HCT116 (cell line): ENCODE data around the gene PTHLH. TPM values are rescaled to one million over a fixed set of nuclear protein-coding genes. Genes with fewer than 3 reads are reported as not detected.

Source experiments
- ATAC-seq: fragments of 200-7000 bp; cut with Tn5 transposase; 2 replicates; pipeline ENCODE4 v1.9.1; 2020; ENCODE audit warnings: mild to moderate bottlenecking, moderate library complexity
- BruUV-seq: library from RNA; stranded (reverse); fragments of 400-500 nt; replicated peaks from 2 replicates; lab custom pipeline; 2021; lab: Mats Ljungman, UMichigan
- CTCF ChIA-PET: fragments of 300-600 bp; sonication (Branson Sonifier 250); formaldehyde crosslinking; loops from one replicate; lab custom pipeline; 2021; ENCODE audit warnings: antibody characterized with exemption; lab: Charles Lee
- POLR2A ChIA-PET: fragments of 300-600, 350-600 bp; sonication (Branson Sonifier 250); formaldehyde crosslinking; loops from one replicate; lab custom pipeline; 2021; ENCODE audit warnings: antibody characterized with exemption; lab: Charles Lee
- RAD21 ChIA-PET, 2 experiments: fragments of 300-600 bp; sonication (Branson Sonifier 250); formaldehyde crosslinking; loops; one replicate each; lab custom pipeline; 2023; ENCODE audit warnings: low total read pairs in 2 of 2; ENCODE audit not compliant: uncharacterized antibody in 2 of 2, unreplicated experiment in 2 of 2, low non-redundant PET in 1 of 2; lab: Charles Lee
- DNase-seq: peaks from one replicate; pipeline ENCODE4 v3.0.0-alpha.2; 2010; ENCODE audit warnings: low read depth, low spot score
- H2AFZ ChIP-seq: fragments of 200-600 bp; shearing (Covaris generic), sonication (generic); 2 replicates; pipeline ENCODE4 v1.6.1; 2017; ENCODE audit warnings: low read depth, mixed run types, mixed read lengths, antibody characterized with exemption, low read length; ENCODE audit not compliant: poor library complexity, severe bottlenecking
- H3K27ac ChIP-seq: 2 replicates; pipeline ENCODE4 v1.5.1; 2012; ENCODE audit warnings: low read depth, low read length
- H3K27me3 ChIP-seq: fragments of 200-600 bp; sonication (generic); 2 replicates; pipeline ENCODE4 v1.6.1; 2016; ENCODE audit warnings: mixed run types, low read length, mixed read lengths; ENCODE audit not compliant: insufficient read depth
- H3K36me3 ChIP-seq, 2 experiments: fragments of 200-500 bp in 1 of 2; fragments of 200-600 bp in 1 of 2; sonication (Bioruptor generic) in 1 of 2; sonication (generic) in 1 of 2; 2 replicates each; pipeline versions ENCODE4 v1.5.1 to v1.6.1; 2014 to 2016; ENCODE audit warnings: low read length in 2 of 2, inconsistent platforms in 1 of 2, mixed read lengths in 1 of 2, mixed run types in 1 of 2; ENCODE audit not compliant: insufficient read depth in 2 of 2, control insufficient read depth in 1 of 2
- H3K4me1 ChIP-seq, 2 experiments: fragments of 200-600 bp in 1 of 2; sonication (generic) in 1 of 2; 2 replicates each; pipeline versions ENCODE4 v1.5.1 to v1.6.1; 2012 to 2017; ENCODE audit warnings: low read length in 2 of 2, inconsistent platforms in 1 of 2, mild to moderate bottlenecking in 1 of 2, mixed read lengths in 1 of 2, mixed run types in 1 of 2, moderate library complexity in 1 of 2; ENCODE audit not compliant: insufficient read depth in 2 of 2, control insufficient read depth in 1 of 2
- H3K4me2 ChIP-seq: fragments of 200-600 bp; sonication (generic); 2 replicates; pipeline ENCODE4 v1.6.1; 2017; ENCODE audit warnings: mixed run types, low read length, mixed read lengths
- H3K4me3 ChIP-seq, 2 experiments: fragments of 200-600 bp in 1 of 2; sonication (generic) in 1 of 2; replicated peaks in 1 of 2; 2 replicates each; pipeline ENCODE4 v1.5.1; 2011 to 2016; ENCODE audit warnings: low read length in 2 of 2, control low read depth in 1 of 2, low read depth in 1 of 2, mild to moderate bottlenecking in 1 of 2, mixed read lengths in 1 of 2, mixed run types in 1 of 2
- H3K79me2 ChIP-seq: fragments of 200-600 bp; sonication (generic); 2 replicates; pipeline ENCODE4 v1.6.1; 2017; ENCODE audit warnings: mild to moderate bottlenecking, mixed run types, low read length, moderate library complexity, mixed read lengths; ENCODE audit not compliant: insufficient read depth
- H3K9ac ChIP-seq: fragments of 200-600 bp; sonication (generic); 2 replicates; pipeline ENCODE4 v1.6.1; 2016; ENCODE audit warnings: low read length, mixed read lengths
- H3K9me2 ChIP-seq: fragments of 200-600 bp; sonication (generic), shearing (Covaris generic); 2 replicates; pipeline ENCODE4 v1.6.1; 2017; ENCODE audit warnings: mixed run types, mild to moderate bottlenecking, moderate library complexity; ENCODE audit not compliant: insufficient read depth
- H3K9me3 ChIP-seq, 2 experiments: fragments of 200-500 bp in 1 of 2; fragments of 200-600 bp in 1 of 2; sonication (Bioruptor generic) in 1 of 2; sonication (generic) in 1 of 2; 2 replicates each; pipeline ENCODE4 v1.6.1; 2014 to 2017; ENCODE audit warnings: low read length in 2 of 2, mixed read lengths in 2 of 2, inconsistent platforms in 1 of 2, low read depth in 1 of 2, mild to moderate bottlenecking in 1 of 2, mixed run types in 1 of 2, moderate library complexity in 1 of 2; ENCODE audit not compliant: control insufficient read depth in 1 of 2, insufficient read depth in 1 of 2
- H4K20me1 ChIP-seq: fragments of 200-600 bp; sonication (generic), shearing (Covaris generic); 2 replicates; pipeline ENCODE4 v1.6.1; 2017; ENCODE audit warnings: mixed run types, mild to moderate bottlenecking, moderate library complexity; ENCODE audit not compliant: insufficient read depth
- CBX3 ChIP-seq: IDR thresholded peaks from 2 replicates; pipeline ENCODE4 v1.6.1; 2012; ENCODE audit warnings: low read depth
- EZH2 ChIP-seq: fragments of 200-600 bp; sonication (generic); IDR thresholded peaks from 2 replicates; pipeline ENCODE4 v1.6.1; 2017; ENCODE audit warnings: antibody characterized with exemption, mixed run types
- EZH2phosphoT487 ChIP-seq: fragments of 200-600 bp; IDR thresholded peaks from 2 replicates; pipeline ENCODE4 v1.6.1; 2018; ENCODE audit warnings: antibody characterized with exemption, borderline replicate concordance
- POLR2AphosphoS5 ChIP-seq: IDR thresholded peaks from 2 replicates; pipeline ENCODE4 v1.6.1; 2011; ENCODE audit warnings: mild to moderate bottlenecking, low read depth, low read length, moderate library complexity
- RAD21 ChIP-seq: IDR thresholded peaks from 2 replicates; pipeline ENCODE4 v1.6.1; 2012; ENCODE audit warnings: low read depth, mild to moderate bottlenecking
- SIN3A ChIP-seq: IDR thresholded peaks from 2 replicates; pipeline ENCODE4 v1.6.1; 2012; ENCODE audit warnings: low read depth
- SP1 ChIP-seq: IDR thresholded peaks from 2 replicates; pipeline ENCODE4 v1.6.1; 2012; ENCODE audit warnings: low read depth
- YY1 ChIP-seq: IDR thresholded peaks from 2 replicates; pipeline ENCODE4 v1.6.1; 2011; ENCODE audit warnings: low read length, low read depth, moderate library complexity, mild to moderate bottlenecking; ENCODE audit not compliant: insufficient replicate concordance; ENCODE audit errors: extremely low read depth
- ZFX ChIP-seq: fragments of 450-650 bp; IDR thresholded peaks from 2 replicates; pipeline ENCODE4 v1.6.1; 2017
- intact Hi-C: fragments of 100-400 bp; cut with micrococcal nuclease; formaldehyde crosslinking; loops from 2 replicates; pipeline ENCODE4 v1.10.0; 2022
- total RNA-seq: library from RNA; stranded (reverse); gene quantifications from one replicate; pipeline ENCODE4 v1.2.1, GENCODE V29; 2021; ENCODE audit not compliant: unreplicated experiment
- TF ChIP-seq, protein P1 (sequence below): IDR thresholded peaks from 2 replicates; pipeline ENCODE4 v1.6.1; 2011; ENCODE audit warnings: mild to moderate bottlenecking, low read length, moderate library complexity; ENCODE audit not compliant: insufficient replicate concordance; ENCODE audit errors: extremely low read depth
- TF ChIP-seq, protein P2 (sequence below), 3 experiments: fragments of 200-600 bp in 1 of 3; sonication (generic) in 1 of 3; IDR thresholded peaks in 2 of 3; conservative IDR thresholded peaks in 1 of 3; 2 replicates each; pipeline ENCODE4 v1.5.1; 2012 to 2017; ENCODE audit warnings: low read depth in 2 of 3, low read length in 2 of 3, antibody characterized with exemption in 1 of 3, borderline replicate concordance in 1 of 3, control low read depth in 1 of 3, mild to moderate bottlenecking in 1 of 3, mixed read lengths in 1 of 3, mixed run types in 1 of 3, moderate library complexity in 1 of 3; ENCODE audit not compliant: insufficient read depth in 1 of 3
- TF ChIP-seq, protein P3 (sequence below): IDR thresholded peaks from 2 replicates; pipeline ENCODE4 v1.6.1; 2012; ENCODE audit warnings: low read depth

Gene PTHLH
- total RNA-seq, 1 experiment from 2014 or later = not detected

GRCh38 chr12:27931390-27931789 lies 41.1 kb downstream of the PTHLH start:
- CTCF ChIA-PET = no interaction called here
- no peaks in the 10 kb centered on the region for H3K79me2 ChIP-seq
- no peaks in the 10 kb centered on the region for H3K4me1 ChIP-seq
- H3K4me3 ChIP-seq = no peak overlapping the region
- H3K36me3 ChIP-seq = no peaks in the 10 kb centered on the region
- H2AFZ ChIP-seq = no peak overlapping the region
- no peaks in the 10 kb centered on the region for H3K9me3 ChIP-seq
- no peaks in the 10 kb centered on the region for H3K27me3 ChIP-seq
- RAD21 ChIA-PET = no interaction called here
- H3K27ac ChIP-seq = no peak overlapping the region
- no peak overlapping the region for H3K9ac ChIP-seq
- no peaks in the 10 kb centered on the region for H4K20me1 ChIP-seq
- ATAC-seq (no peak), DNase-seq (no peak)
- H3K4me2 ChIP-seq = no peak overlapping the region
- no TSS peak for BruUV-seq
- intact Hi-C loops = no loop called here
- no peak for TF ChIP-seq RAD21
- TF ChIP-seq, protein P1, sequence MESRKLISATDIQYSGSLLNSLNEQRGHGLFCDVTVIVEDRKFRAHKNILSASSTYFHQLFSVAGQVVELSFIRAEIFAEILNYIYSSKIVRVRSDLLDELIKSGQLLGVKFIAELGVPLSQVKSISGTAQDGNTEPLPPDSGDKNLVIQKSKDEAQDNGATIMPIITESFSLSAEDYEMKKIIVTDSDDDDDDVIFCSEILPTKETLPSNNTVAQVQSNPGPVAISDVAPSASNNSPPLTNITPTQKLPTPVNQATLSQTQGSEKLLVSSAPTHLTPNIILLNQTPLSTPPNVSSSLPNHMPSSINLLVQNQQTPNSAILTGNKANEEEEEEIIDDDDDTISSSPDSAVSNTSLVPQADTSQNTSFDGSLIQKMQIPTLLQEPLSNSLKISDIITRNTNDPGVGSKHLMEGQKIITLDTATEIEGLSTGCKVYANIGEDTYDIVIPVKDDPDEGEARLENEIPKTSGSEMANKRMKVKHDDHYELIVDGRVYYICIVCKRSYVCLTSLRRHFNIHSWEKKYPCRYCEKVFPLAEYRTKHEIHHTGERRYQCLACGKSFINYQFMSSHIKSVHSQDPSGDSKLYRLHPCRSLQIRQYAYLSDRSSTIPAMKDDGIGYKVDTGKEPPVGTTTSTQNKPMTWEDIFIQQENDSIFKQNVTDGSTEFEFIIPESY = no peak
- TF ChIP-seq, protein P2, sequence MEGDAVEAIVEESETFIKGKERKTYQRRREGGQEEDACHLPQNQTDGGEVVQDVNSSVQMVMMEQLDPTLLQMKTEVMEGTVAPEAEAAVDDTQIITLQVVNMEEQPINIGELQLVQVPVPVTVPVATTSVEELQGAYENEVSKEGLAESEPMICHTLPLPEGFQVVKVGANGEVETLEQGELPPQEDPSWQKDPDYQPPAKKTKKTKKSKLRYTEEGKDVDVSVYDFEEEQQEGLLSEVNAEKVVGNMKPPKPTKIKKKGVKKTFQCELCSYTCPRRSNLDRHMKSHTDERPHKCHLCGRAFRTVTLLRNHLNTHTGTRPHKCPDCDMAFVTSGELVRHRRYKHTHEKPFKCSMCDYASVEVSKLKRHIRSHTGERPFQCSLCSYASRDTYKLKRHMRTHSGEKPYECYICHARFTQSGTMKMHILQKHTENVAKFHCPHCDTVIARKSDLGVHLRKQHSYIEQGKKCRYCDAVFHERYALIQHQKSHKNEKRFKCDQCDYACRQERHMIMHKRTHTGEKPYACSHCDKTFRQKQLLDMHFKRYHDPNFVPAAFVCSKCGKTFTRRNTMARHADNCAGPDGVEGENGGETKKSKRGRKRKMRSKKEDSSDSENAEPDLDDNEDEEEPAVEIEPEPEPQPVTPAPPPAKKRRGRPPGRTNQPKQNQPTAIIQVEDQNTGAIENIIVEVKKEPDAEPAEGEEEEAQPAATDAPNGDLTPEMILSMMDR (IDR thresholded peaks at IDR 0.05 in 2 of 3, conservative IDR thresholded peaks at IDR 0.05 in 1 of 3; ENCODE audit: borderline replicate concordance in 1 of 3, insufficient read depth in 1 of 3, low read depth in 2 of 3, low read length in 2 of 3) = no peak
- no peak for TF ChIP-seq POLR2AphosphoS5
- TF ChIP-seq CBX3 = no peak
- TF ChIP-seq EZH2 = no peak
- TF ChIP-seq ZFX = no peak
- no peak for TF ChIP-seq SIN3A
- no peak for TF ChIP-seq YY1
- no peak for TF ChIP-seq SP1
- no peak for TF ChIP-seq EZH2phosphoT487
- TF ChIP-seq, protein P3, sequence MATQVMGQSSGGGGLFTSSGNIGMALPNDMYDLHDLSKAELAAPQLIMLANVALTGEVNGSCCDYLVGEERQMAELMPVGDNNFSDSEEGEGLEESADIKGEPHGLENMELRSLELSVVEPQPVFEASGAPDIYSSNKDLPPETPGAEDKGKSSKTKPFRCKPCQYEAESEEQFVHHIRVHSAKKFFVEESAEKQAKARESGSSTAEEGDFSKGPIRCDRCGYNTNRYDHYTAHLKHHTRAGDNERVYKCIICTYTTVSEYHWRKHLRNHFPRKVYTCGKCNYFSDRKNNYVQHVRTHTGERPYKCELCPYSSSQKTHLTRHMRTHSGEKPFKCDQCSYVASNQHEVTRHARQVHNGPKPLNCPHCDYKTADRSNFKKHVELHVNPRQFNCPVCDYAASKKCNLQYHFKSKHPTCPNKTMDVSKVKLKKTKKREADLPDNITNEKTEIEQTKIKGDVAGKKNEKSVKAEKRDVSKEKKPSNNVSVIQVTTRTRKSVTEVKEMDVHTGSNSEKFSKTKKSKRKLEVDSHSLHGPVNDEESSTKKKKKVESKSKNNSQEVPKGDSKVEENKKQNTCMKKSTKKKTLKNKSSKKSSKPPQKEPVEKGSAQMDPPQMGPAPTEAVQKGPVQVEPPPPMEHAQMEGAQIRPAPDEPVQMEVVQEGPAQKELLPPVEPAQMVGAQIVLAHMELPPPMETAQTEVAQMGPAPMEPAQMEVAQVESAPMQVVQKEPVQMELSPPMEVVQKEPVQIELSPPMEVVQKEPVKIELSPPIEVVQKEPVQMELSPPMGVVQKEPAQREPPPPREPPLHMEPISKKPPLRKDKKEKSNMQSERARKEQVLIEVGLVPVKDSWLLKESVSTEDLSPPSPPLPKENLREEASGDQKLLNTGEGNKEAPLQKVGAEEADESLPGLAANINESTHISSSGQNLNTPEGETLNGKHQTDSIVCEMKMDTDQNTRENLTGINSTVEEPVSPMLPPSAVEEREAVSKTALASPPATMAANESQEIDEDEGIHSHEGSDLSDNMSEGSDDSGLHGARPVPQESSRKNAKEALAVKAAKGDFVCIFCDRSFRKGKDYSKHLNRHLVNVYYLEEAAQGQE = no peak
- no peaks in the 10 kb centered on the region for H3K9me2 ChIP-seq
- POLR2A ChIA-PET = no interaction called here
